T-cell (primary cell): ENCODE results near the gene SOX6. TPM values are rescaled to one million over a fixed set of nuclear protein-coding genes. Genes with fewer than 3 reads are reported as not detected.

Experiments used
- ATAC-seq, 4 experiments: fragments of 200-7000 bp in 3 of 4; fragments of 150-1000 bp in 1 of 4; cut with Tn5 transposase; replicated peaks in 1 of 4; 1 replicate in 3 of 4; 2 replicates in 1 of 4; pipeline ENCODE4 v1.10.0; 2021; ENCODE audit warnings: moderate library complexity in 3 of 4, mild to moderate bottlenecking in 2 of 4, moderate number of reproducible peaks in 1 of 4
- CTCF ChIA-PET, 2 donors: fragments of 300-600 bp; sonication (Branson Sonifier 250); formaldehyde crosslinking; loops; one replicate each; lab custom pipeline; 2022; ENCODE audit warnings: antibody characterized with exemption in 2 of 2; lab: Charles Lee
- POLR2A ChIA-PET, 2 donors: fragments of 300-600 bp; sonication (Branson Sonifier 250); formaldehyde crosslinking; loops; one replicate each; lab custom pipeline; 2022; ENCODE audit warnings: antibody characterized with exemption in 2 of 2; lab: Charles Lee
- DNase-seq, 35 experiments: peaks; one replicate each; pipeline versions ENCODE4 v3.0.0 to v3.0.0-alpha.2; 2013 to 2023
- H3K27ac ChIP-seq: one replicate; pipeline ENCODE4 v1.5.1; 2013; ENCODE audit warnings: low read length
- H3K27me3 ChIP-seq, 2 experiments: replicated peaks in 1 of 2; 1 replicate in 1 of 2; 2 replicates in 1 of 2; pipeline versions ENCODE4 v1.6.1 to v1.7.0; 2013; ENCODE audit warnings: low read length in 1 of 2, mixed read lengths in 1 of 2; ENCODE audit not compliant: control insufficient read depth in 2 of 2, insufficient read depth in 2 of 2; ENCODE audit errors: extremely low read depth in 1 of 2
- H3K36me3 ChIP-seq, 2 donors: 1 replicate in 1 of 2; 2 replicates in 1 of 2; pipeline versions ENCODE4 v1.6.1 to v1.7.0; 2013; ENCODE audit warnings: low read length in 1 of 2; ENCODE audit not compliant: control insufficient read depth in 2 of 2, insufficient read depth in 1 of 2; ENCODE audit errors: extremely low read depth in 1 of 2
- H3K4me1 ChIP-seq, 2 experiments: 1 replicate in 1 of 2; 2 replicates in 1 of 2; pipeline versions ENCODE4 v1.6.1 to v1.7.0; 2013; ENCODE audit warnings: low read length in 2 of 2, mixed read lengths in 1 of 2; ENCODE audit not compliant: insufficient read depth in 2 of 2, control insufficient read depth in 1 of 2; ENCODE audit errors: extremely low read depth in 1 of 2
- H3K4me3 ChIP-seq, 2 donors: 1 replicate in 1 of 2; 2 replicates in 1 of 2; pipeline versions ENCODE4 v1.5.1 to v1.7.0; 2013; ENCODE audit warnings: mild to moderate bottlenecking in 2 of 2, low read length in 1 of 2, moderate library complexity in 1 of 2; ENCODE audit not compliant: control insufficient read depth in 1 of 2; ENCODE audit errors: extremely low read depth in 1 of 2
- H3K9me3 ChIP-seq: 2 replicates; pipeline ENCODE4 v1.7.0; 2013
- H3K27ac Mint-ChIP-seq, 2 donors: one replicate each; pipeline ENCODE4 v1.8.0; 2020 to 2021; ENCODE audit warnings: mild to moderate bottlenecking in 2 of 2, mixed read lengths in 2 of 2
- H3K27me3 Mint-ChIP-seq, 2 donors: one replicate each; pipeline ENCODE4 v1.8.0; 2021 to 2022; ENCODE audit warnings: mixed read lengths in 2 of 2
- H3K36me3 Mint-ChIP-seq: one replicate; pipeline ENCODE4 v1.8.0; 2021; ENCODE audit warnings: mixed read lengths
- H3K4me1 Mint-ChIP-seq, 3 donors: one replicate each; pipeline ENCODE4 v1.8.0; 2020 to 2022; ENCODE audit warnings: mixed read lengths in 3 of 3, mild to moderate bottlenecking in 1 of 3
- H3K4me3 Mint-ChIP-seq, 3 donors: one replicate each; pipeline ENCODE4 v1.8.0; 2020 to 2022; ENCODE audit warnings: mild to moderate bottlenecking in 3 of 3, mixed read lengths in 3 of 3, moderate library complexity in 3 of 3
- H3K9me3 Mint-ChIP-seq, 3 donors: one replicate each; pipeline ENCODE4 v1.8.0; 2020 to 2022; ENCODE audit warnings: mixed read lengths in 3 of 3
- WGBS: methylation state at CpG from one replicate; pipeline ENCODE4 v1.1.5; 2013; ENCODE audit warnings: missing lambda C conversion rate; ENCODE audit not compliant: insufficient coverage; 5-methylcytosine and 5-hydroxymethylcytosine counted together
- total RNA-seq, 35 experiments: library from RNA in 6 of 35; stranded (reverse) in 6 of 35; fragments of 120-200 nt in 1 of 35; gene quantifications; one replicate each; pipeline versions ENCODE4 v1.2.1 to v1.2.4 and lab custom pipeline; 2013 to 2026

SOX6 gene
- total RNA-seq, 5 donors from 2014 or later (not counting 1 experiment from before 2014, with no cell fraction given): 0.16 TPM; not detected in 4

GRCh38 chr11:16361108-16361865, 4.9 kb upstream of the SOX6 start:
- no peak overlapping the region for H3K27ac Mint-ChIP-seq
- Histone ChIP-seq H3K4me1 (no peaks in the 10 kb centered on the region), H3K36me3 (no peaks in the 10 kb centered on the region), H3K4me3 (no peak overlapping the region), H3K9me3 (no peaks in the 10 kb centered on the region), H3K27me3 (no peaks in the 10 kb centered on the region), H3K27ac (no peak overlapping the region)
- H3K4me1 Mint-ChIP-seq: no peaks in the 10 kb centered on the region
- WGBS: no CpG with 5 or more reads among the region's 1 CpG
- DNase-seq (no peak), ATAC-seq (no peak)
- CTCF ChIA-PET: no interaction called here
- POLR2A ChIA-PET: no interaction called here
- no peak overlapping the region for H3K4me3 Mint-ChIP-seq
- H3K9me3 Mint-ChIP-seq: peaks cover 0 to 9% (median 4%) of the 10 kb centered on the region in 3 donors
- H3K27me3 Mint-ChIP-seq: no peaks in the 10 kb centered on the region
- H3K36me3 Mint-ChIP-seq: no peaks in the 10 kb centered on the region

GRCh38 chr11:16359369-16359768, 3.0 kb upstream of the SOX6 start:
- DNase-seq (no peak), ATAC-seq (no peak)
- Histone ChIP-seq H3K4me3 (no peak overlapping the region), H3K27ac (no peak overlapping the region), H3K9me3 (no peaks in the 10 kb centered on the region), H3K27me3 (no peaks in the 10 kb centered on the region), H3K4me1 (no peaks in the 10 kb centered on the region), H3K36me3 (no peaks in the 10 kb centered on the region)
- WGBS: no CpG with 5 or more reads among the region's 4 CpGs
- ChIA-PET CTCF (no interaction called here), POLR2A (no interaction called here)
- H3K27ac Mint-ChIP-seq: no peak overlapping the region
- no peaks in the 10 kb centered on the region for H3K36me3 Mint-ChIP-seq
- H3K27me3 Mint-ChIP-seq: no peaks in the 10 kb centered on the region
- peaks cover 0 to 9% (median 4%) of the 10 kb centered on the region in 3 donors for H3K9me3 Mint-ChIP-seq
- H3K4me1 Mint-ChIP-seq: no peaks in the 10 kb centered on the region
- H3K4me3 Mint-ChIP-seq: no peak overlapping the region

GRCh38 chr11:16358726-16359125, 2.4 kb upstream of the SOX6 start:
- H3K4me1 Mint-ChIP-seq: no peaks in the 10 kb centered on the region
- H3K4me3 Mint-ChIP-seq: no peak overlapping the region
- Histone ChIP-seq H3K4me3 (no peak overlapping the region), H3K36me3 (no peaks in the 10 kb centered on the region), H3K27me3 (no peaks in the 10 kb centered on the region), H3K4me1 (no peaks in the 10 kb centered on the region), H3K9me3 (no peaks in the 10 kb centered on the region), H3K27ac (no peak overlapping the region)
- no peak overlapping the region for H3K27ac Mint-ChIP-seq
- ChIA-PET CTCF (no interaction called here), POLR2A (no interaction called here)
- H3K36me3 Mint-ChIP-seq: no peaks in the 10 kb centered on the region
- ATAC-seq (no peak), DNase-seq (no peak)
- peaks cover 0 to 9% (median 4%) of the 10 kb centered on the region in 3 donors for H3K9me3 Mint-ChIP-seq
- no peaks in the 10 kb centered on the region for H3K27me3 Mint-ChIP-seq

- H3K27ac Mint-ChIP-seq: no peak overlapping the region
- CTCF ChIA-PET: no interaction called here
- no peak overlapping the region for H3K27ac ChIP-seq
- WGBS: no CpG with 5 or more reads among the region's 2 CpGs
- DNase-seq (no peak), ATAC-seq (no peak)
- H3K36me3 ChIP-seq: no peaks in the 10 kb centered on the region
- no peaks in the 10 kb centered on the region for H3K27me3 Mint-ChIP-seq
- no peaks in the 10 kb centered on the region for H3K36me3 Mint-ChIP-seq
- H3K4me3 ChIP-seq: no peak overlapping the region
- no peaks in the 10 kb centered on the region for H3K27me3 ChIP-seq
- no peaks in the 10 kb centered on the region for H3K9me3 ChIP-seq
- H3K9me3 Mint-ChIP-seq: peaks cover 0 to 9% (median 4%) of the 10 kb centered on the region in 3 donors
- POLR2A ChIA-PET: no interaction called here
- H3K4me1 ChIP-seq: no peaks in the 10 kb centered on the region
- no peak overlapping the region for H3K4me3 Mint-ChIP-seq
- no peaks in the 10 kb centered on the region for H3K4me1 Mint-ChIP-seq
Measured at GRCh38 chr11:16357775-16358174, 1.4 kb upstream of the SOX6 start.

GRCh38 chr11:16356761-16357393, 531 bp upstream of the SOX6 start:
- CTCF ChIA-PET: no interaction called here
- Mint-ChIP-seq H3K4me1 (no peaks in the 10 kb centered on the region), H3K36me3 (no peaks in the 10 kb centered on the region), H3K27ac (no peak overlapping the region), H3K9me3 (peaks cover 0 to 6% (median 4%) of the 10 kb centered on the region in 3 donors), H3K4me3 (no peak overlapping the region), H3K27me3 (no peaks in the 10 kb centered on the region)
- no peak overlapping the region for H3K4me3 ChIP-seq
- ATAC-seq (no peak), DNase-seq (no peak)
- no peaks in the 10 kb centered on the region for H3K27me3 ChIP-seq
- H3K9me3 ChIP-seq: no peaks in the 10 kb centered on the region
- 74% methylated on average over 3 of the region's 3 CpGs for WGBS
- H3K36me3 ChIP-seq: no peaks in the 10 kb centered on the region
- no peaks in the 10 kb centered on the region for H3K4me1 ChIP-seq
- H3K27ac ChIP-seq: no peak overlapping the region
- POLR2A ChIA-PET: no interaction called here

GRCh38 chr11:16352707-16353106, 3.6 kb downstream of the SOX6 start:
- Mint-ChIP-seq H3K27me3 (no peaks in the 10 kb centered on the region), H3K4me1 (no peaks in the 10 kb centered on the region), H3K4me3 (no peak overlapping the region), H3K27ac (no peak overlapping the region), H3K9me3 (peaks cover 0 to 7% (median 2%) of the 10 kb centered on the region in 3 donors), H3K36me3 (no peaks in the 10 kb centered on the region)
- Histone ChIP-seq H3K36me3 (no peaks in the 10 kb centered on the region), H3K4me3 (no peak overlapping the region), H3K27ac (no peak overlapping the region), H3K27me3 (no peaks in the 10 kb centered on the region), H3K4me1 (no peaks in the 10 kb centered on the region), H3K9me3 (no peaks in the 10 kb centered on the region)
- POLR2A ChIA-PET: no interaction called here
- ATAC-seq: no peak
- CTCF ChIA-PET: no interaction called here
- no peak for DNase-seq
